T-helper 1 cell treated with Interleukin-12 subunit alpha and Interleukin-12 subunit beta and Interleukin-4 antibody, amounts not matched to agents 30 ng/mL and 1 ng/mL, for 36 hours (primary cell): ENCODE measurements around the gene PPP5C. TPM values are rescaled to one million over a fixed set of nuclear protein-coding genes. Genes with fewer than 3 reads are reported as not detected.

Experiments used
- intact Hi-C: fragments of 100-400 bp; cut with micrococcal nuclease; formaldehyde crosslinking; loops from one replicate; pipeline ENCODE4 v1.15.1; 2024
- total RNA-seq: library from RNA; stranded (reverse); gene quantifications from 2 replicates; pipeline ENCODE4 v1.2.3, GENCODE V29; 2022

Gene PPP5C
- total RNA-seq, 1 donor from 2014 or later: 118 TPM

DNA sequence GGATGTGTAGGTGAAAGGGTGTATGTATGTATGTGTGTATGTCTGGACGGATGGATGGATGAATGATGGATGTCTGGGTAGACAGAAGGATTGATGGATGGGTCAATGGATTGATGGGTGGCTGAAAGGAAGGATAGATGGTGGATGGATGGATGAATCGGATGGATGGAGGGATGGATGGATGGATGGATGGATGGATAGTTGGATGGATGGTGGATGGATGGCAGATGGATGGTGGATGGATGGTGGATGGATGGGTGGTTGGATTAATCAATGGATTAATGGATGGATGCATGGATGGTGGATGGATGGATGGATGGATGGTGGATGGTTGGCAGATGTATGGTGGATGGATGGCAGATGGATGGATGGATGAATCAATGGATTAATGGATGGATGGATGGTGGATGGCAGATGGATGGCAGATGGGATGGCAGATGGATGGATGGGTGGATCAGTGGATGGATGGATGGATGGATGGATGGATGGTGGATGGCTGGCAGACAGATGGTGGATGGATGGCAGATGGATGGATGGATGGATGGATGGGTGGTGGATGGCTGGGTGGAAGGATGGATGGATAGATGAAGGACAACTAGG is 16.5 kb upstream of the PPP5C start:
- intact Hi-C loops: no loop called here

- intact Hi-C loops: no loop called here
Measured at GRCh38 chr19:46337487-46337886, 9.4 kb upstream of the PPP5C start.

DNA sequence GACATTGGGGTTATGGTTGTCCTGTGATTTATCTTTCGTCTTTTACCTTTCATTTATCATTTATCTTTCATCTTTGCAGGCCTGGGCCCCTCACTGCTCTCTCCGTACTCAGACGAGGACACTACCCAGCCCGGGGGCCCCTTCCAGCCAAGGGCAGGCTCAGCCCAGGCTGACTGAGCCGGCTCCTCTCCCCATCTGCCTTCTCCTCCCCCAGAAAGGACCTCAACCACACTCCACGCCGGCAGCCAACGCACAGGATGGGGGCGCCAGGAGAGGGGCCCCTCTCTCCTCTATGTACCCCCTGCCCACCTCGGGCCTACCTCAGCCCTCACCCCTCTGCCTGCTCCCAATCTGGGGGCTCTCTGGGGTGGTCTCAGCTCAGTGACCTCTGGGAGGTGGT is 7.4 kb upstream of the PPP5C start:
- intact Hi-C loops: no loop called here

DNA sequence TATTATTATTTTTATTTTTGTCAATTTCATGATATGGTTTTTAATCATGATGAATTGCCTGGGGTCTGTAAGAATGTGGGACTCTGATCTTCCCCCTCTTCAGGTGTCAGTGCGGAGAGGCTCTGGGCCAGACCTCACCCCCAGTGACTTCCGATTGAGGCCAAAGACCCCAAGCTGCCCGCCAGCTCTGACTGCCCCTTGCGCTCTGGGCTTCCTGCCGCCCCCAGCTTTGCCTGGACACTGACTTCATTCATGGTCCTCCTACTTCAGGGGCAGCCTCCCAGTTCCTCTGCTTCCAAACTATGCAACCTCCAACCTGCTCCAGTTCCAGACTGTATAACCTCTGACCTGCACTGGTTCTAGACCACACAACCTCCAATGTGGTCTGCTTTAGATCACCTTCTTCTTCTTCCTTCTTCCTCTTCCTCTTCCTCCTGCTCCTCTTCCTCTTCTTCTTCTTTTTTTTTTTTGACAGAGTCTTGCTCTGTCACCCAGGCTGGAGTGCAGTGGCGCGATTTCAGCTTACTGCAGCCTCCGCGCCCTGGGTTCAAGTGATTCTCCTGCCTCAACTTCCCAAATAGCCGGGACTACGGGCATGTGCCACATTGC is 6.7 kb upstream of the PPP5C start:
- intact Hi-C loops: no loop called here

DNA sequence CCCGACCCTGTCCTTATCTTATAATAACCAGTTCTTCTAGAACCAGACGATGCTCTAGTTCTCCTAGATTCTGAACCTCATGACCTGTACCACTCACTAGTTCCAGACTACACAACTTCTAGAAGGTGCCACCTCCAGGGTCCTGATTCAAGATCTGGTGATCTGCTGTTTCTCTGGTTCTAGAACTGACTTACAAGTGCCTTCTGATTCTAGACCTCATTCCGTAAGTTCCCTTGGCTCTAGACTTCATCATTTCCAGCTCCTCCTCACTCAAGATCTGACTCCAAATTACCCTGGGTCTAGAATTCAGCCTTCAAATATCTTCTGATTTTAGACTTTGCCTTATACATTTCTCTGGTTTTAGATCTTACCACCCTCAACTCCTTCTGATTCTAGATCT is 5.0 kb upstream of the PPP5C start:
- intact Hi-C loops: no loop called here

- intact Hi-C loops: no loop called here
Measured at GRCh38 chr19:46344363-46344762, 2.5 kb upstream of the PPP5C start.

DNA sequence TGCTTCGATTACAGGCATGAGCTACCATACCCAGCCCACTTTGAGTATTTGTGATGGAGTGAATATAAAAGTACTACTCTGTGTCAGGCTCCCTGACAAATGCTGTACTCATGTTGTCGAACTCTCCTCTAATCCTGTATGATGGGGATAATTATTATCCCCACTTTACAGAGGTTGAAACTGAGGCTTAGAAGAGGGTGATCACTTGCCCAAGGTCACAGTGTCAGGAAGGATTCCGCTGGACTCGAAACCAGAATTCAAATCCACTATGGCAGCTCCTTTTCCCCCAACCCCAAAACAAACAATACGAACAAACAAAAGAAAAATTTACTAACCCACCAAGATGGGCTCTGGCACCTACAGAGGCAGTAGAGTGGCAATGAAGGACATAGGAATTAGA is 1.7 kb upstream of the PPP5C start:
- intact Hi-C loops: loop anchor here (5.0 kb wide), 2 partner anchors 418 to 463 kb away; no protein-coding TSS in a partner anchor

- intact Hi-C loops: loop anchor here (1.0 to 5.0 kb wide), 7 partner anchors 15 to 465 kb away; partner anchors contain the start of gene CCDC61
Measured at GRCh38 chr19:46347572-46347883, 641 bp downstream of the PPP5C start.

DNA sequence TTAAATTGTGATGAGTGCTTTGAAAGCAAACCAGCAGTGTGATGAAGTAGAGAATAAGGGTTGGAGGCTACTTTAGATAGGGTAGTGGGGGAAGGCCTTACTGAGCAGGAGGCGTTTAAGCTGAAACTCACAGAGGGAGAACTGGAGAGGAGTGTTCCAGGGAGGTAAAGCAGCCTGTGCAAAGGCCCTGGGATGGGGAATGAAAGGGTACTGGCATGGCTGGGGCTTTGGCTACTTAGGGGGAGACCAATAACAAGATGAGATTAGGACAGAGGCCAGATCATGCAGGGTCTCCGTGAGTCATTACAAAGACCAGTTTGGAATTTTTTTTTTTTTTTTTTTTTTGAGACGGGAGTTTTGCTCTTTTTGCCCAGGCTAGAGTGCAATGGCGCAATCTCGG is 1.1 kb downstream of the PPP5C start:
- intact Hi-C loops: loop anchor here (1.0 to 5.0 kb wide), 7 partner anchors 14 to 466 kb away; partner anchors contain the start of gene CCDC61

DNA sequence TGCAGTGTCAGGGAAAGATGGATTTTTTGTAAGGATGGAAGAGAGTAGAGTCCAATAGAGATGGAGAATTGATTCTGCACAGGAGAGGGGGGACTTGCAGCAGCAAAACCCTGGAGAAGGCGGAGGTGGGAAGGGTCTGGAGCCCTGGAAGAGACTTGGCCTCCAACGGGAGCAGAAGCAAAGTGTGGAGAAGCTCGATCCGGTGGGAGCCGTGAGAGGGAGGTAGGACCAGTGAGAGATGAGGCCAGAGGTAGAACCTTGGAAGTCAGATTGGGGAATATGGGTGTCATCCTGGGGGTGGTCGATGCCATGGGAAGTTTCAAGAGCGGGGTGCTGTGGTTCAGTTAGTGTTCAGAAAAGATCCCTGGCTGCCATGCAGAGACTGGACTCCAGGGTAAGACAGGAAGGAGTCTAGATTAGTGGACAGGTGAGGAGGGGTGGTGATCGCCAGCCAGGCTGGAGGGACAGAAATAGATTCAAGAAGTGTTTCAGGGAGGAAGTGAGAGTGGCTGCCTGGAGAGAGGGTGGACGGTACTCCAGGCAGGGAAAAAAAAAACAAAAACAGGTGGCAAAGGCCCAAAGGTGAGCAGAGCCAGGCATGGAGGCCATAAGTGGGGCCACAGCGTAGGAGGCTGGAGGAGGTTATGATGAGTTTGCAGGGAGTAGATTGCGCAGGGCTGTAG is 2.6 kb downstream of the PPP5C start:
- intact Hi-C loops: loop anchor here (5.0 kb wide), 2 partner anchors 422 to 467 kb away; no protein-coding TSS in a partner anchor

GRCh38 chr19:46350029-46350757 is 3.3 kb downstream of the PPP5C start:
- intact Hi-C loops: no loop called here

DNA sequence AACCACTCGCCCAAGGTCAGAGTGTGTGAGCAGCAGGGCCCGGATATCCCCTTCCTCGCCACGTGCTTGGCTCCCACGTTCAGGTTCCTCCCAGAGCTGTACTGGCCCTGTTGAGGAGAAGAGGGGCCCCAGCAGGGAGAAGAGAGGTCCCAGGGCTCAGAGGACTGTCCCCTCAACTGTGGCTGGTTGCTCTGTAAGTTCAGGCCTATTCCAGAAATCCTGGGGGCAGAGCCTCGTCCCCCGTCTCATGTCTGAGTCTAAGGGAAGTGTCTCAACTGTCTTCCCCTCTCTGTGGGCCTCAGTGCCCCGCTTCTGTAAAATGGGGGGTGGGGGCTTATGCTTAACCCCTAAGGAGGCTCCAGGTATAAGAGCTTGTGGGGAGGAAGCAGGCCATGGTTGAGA is 3.9 kb downstream of the PPP5C start:
- intact Hi-C loops: loop anchor here (1.0 kb wide), 1 partner anchor 12 kb away; no protein-coding TSS in a partner anchor

- intact Hi-C loops: loop anchor here (1.0 kb wide), 1 partner anchor 11 kb away; no protein-coding TSS in a partner anchor
Measured at GRCh38 chr19:46351241-46352041, 4.6 kb downstream of the PPP5C start.

DNA sequence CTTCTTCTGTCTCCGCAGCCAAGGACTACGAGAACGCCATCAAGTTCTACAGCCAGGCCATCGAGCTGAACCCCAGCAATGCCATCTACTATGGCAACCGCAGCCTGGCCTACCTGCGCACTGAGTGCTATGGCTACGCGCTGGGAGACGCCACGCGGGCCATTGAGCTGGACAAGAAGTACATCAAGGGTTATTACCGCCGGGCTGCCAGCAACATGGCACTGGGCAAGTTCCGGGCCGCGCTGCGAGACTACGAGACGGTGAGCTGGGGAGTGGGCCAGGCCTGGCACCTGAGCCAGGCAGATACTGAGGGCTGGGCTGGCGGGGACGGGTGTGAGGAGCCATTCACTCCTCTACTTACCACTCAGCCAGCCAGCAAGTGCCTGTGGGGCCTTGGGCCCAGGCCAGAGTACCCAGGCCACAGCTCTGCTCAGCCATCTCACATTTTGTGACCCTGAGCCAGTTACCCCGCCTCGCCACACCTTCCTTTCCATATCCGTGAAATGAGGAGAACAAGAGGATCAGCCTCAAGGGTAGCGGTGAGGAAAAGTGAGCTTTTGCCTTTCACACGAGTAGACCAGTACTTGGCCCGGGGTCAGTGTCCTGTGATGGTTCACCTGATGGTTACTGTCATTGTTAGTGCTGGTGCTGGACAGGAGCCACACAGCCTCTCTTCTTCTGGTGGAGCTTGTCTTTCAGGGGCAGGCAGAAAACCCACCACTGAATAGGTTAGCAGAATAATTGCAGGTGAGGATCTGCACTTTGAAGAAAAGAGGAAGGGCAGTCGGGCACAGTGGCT is 7.0 kb downstream of the PPP5C start:
- intact Hi-C loops: no loop called here

GRCh38 chr19:46355234-46356148 is 8.6 kb downstream of the PPP5C start:
- intact Hi-C loops: no loop called here

- intact Hi-C loops: no loop called here
Measured at GRCh38 chr19:46356149-46357055, 9.5 kb downstream of the PPP5C start.

DNA sequence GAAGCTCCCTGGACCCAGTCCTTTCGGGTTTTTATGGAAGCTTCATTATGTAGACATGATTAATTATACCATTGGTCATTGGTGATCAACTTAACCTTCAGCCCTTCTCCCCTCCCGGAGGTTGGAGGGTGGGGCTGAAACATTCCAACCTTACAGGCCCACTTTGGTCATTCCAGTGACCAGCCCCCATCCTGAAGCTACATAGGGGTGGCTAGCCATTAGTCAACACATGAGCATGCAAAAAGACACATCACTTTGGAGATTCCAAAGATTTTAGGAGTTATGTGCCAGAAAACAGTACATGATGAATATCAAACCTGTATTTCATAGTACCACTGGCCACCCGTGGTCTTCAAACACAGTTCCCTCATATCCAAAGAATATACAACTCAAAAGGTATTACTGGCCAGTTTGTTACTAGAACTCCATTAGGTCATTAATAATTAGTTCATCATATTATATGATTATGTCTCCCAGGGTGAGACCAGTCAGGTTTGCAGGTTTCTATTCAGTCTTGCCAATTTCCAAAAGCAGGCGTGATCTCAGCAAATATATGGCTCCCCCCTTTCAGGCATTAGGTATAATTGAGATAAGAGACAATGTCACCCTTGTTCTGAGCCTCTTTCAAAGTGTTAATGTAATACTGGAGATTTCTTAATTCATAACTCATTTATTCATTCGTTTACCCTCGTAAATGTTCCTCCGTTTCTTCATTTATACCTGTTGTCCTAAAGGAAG is 11.1 kb downstream of the PPP5C start:
- intact Hi-C loops: no loop called here
